ENCODE data around the gene CCDC57. TPM values are rescaled to one million over a fixed set of nuclear protein-coding genes. Genes with fewer than 3 reads are reported as not detected.

Gene CCDC57
- total and polyA plus RNA-seq, 2 of the 8 experiments (the other 6 are each of a cell fraction or from before 2014, with no cell fraction given): 8.4 to 12.9 TPM

- DNase-seq (ENCODE audit: low read depth in 1 of 2, low spot score in 2 of 2) (no peak), FAIRE-seq (no peak)
- CTCF ChIA-PET (ENCODE audit: partially characterized antibody): interaction anchor here (0.8 to 3.1 kb wide), 10 partner anchors 13 to 126 kb away, joined by 3 to 12 read pairs (median 5); no protein-coding TSS in a partner anchor
These were observed 56.2 kb downstream of the CCDC57 start for GRCh38 chr17:82156284-82156925.

More at GRCh38 chr17:82156284-82156925, 56.2 kb downstream of the CCDC57 start:
- TF ChIP-seq POLR2A (IDR thresholded peaks at IDR 0.05; ENCODE audit: control extremely low read depth in 1 of 2, low read depth in 2 of 2, low read length in 2 of 2) (no peak), MAX (IDR thresholded peaks at IDR 0.05) (no peak), NANOG (IDR thresholded peaks at IDR 0.05; ENCODE audit: insufficient read depth, low read depth, low read length, poor library complexity, severe bottlenecking) (no peak), SAP30 (IDR thresholded peaks at IDR 0.05; ENCODE audit: insufficient read depth, insufficient replicate concordance, low read length) (no peak)
- Histone ChIP-seq H3K23ac (ENCODE audit: insufficient read length) (no peak overlapping the region), H3K56ac (replicated peaks; ENCODE audit: insufficient read length, low read depth, low read length) (no peak overlapping the region), H2BK120ac (replicated peaks; ENCODE audit: low read depth, low read length) (no peak overlapping the region), H3K36me3 (ENCODE audit: control insufficient read depth in 2 of 4, insufficient read depth in 4 of 4, low read length in 3 of 4) (peaks cover 0 to 3% (median 0%) of the 10 kb centered on the region in 4 experiments; a peak in 2 of 8 replicates), H4K20me1 (replicated peaks in 1 of 2; ENCODE audit: control insufficient read depth in 1 of 2, insufficient read depth in 2 of 2, low read length in 2 of 2) (peaks cover 2 to 15% of the 10 kb centered on the region in 2 experiments), H3K79me1 (ENCODE audit: low read depth, low read length) (no peaks in the 10 kb centered on the region; the same call in 1 of the 2 replicates), H4K8ac (ENCODE audit: extremely low read depth, insufficient read depth, low read length) (no peak overlapping the region), H3K4me2 (ENCODE audit: insufficient read depth in 1 of 2, low read depth in 2 of 2, low read length in 2 of 2) (no peak overlapping the region), H3K27me3 (replicated peaks in 1 of 4; ENCODE audit: control insufficient read depth in 3 of 4, extremely low read depth in 1 of 4, insufficient read depth in 3 of 4, low read length in 3 of 4) (no peaks in the 10 kb centered on the region), H4K5ac (ENCODE audit: insufficient read length, low read depth, low read length) (no peak overlapping the region), H2BK5ac (ENCODE audit: low read depth, low read length) (no peak overlapping the region), H2AK5ac (ENCODE audit: low read depth, low read length) (no peak overlapping the region), H3K9ac (replicated peaks in 1 of 4; ENCODE audit: extremely low read depth in 1 of 4, low read depth in 3 of 4, low read length in 3 of 4) (no peak overlapping the region), H2BK15ac (ENCODE audit: low read length) (no peak overlapping the region), H3K18ac (ENCODE audit: extremely low read depth, low read length) (no peak overlapping the region), H2AFZ (ENCODE audit: low read length) (no peak overlapping the region), H3K27ac (ENCODE audit: low read depth, low read length) (no peak overlapping the region), H4K91ac (replicated peaks; ENCODE audit: insufficient read length, low read length) (no peak overlapping the region), H3K9me3 (ENCODE audit: insufficient read depth in 2 of 2, low read depth in 1 of 2, low read length in 1 of 2) (peaks cover 0 to 2% of the 10 kb centered on the region in 2 experiments; a peak in 1 of 4 replicates), H2BK20ac (ENCODE audit: low read length) (no peak overlapping the region), H3K4me1 (replicated peaks in 1 of 4; ENCODE audit: control insufficient read depth in 3 of 4, insufficient read depth in 4 of 4, low read length in 3 of 4) (no peaks in the 10 kb centered on the region), H3K14ac (ENCODE audit: insufficient read length) (no peak overlapping the region), H3K23me2 (ENCODE audit: low read depth, low read length) (no peaks in the 10 kb centered on the region), H3K79me2 (ENCODE audit: control insufficient read depth in 1 of 2, insufficient read depth in 2 of 2, low read length in 2 of 2) (no peaks in the 10 kb centered on the region), H2BK12ac (ENCODE audit: low read depth, low read length) (no peak overlapping the region), H3K4me3 (ENCODE audit: extremely low read depth in 1 of 4, insufficient read depth in 2 of 4, low read depth in 3 of 4, low read length in 4 of 4) (no peak overlapping the region), H3K4ac (replicated peaks; ENCODE audit: insufficient read length, low read depth, low read length) (no peak overlapping the region)
- POLR2A ChIA-PET (ENCODE audit: partially characterized antibody): interaction anchor here (1.3 to 2.7 kb wide), 4 partner anchors 55 to 91 kb away, joined by 4 to 13 read pairs (median 6); partner anchors contain the start of gene DUS1L
- WGBS, 2 experiments (ENCODE audit: extremely low coverage in 1 of 2, insufficient coverage in 1 of 2, insufficient read length in 1 of 2, insufficient replicate concordance in 2 of 2, low coverage in 1 of 2, low lambda C conversion rate in 2 of 2, missing lambda C conversion rate in 1 of 2): 91% methylated on average over 14 of the region's 14 CpGs; no CpG with 5 or more reads in 1 of the 2 experiments
